ENCODE results near the gene PARP14. TPM values are rescaled to one million over a fixed set of nuclear protein-coding genes. Genes with fewer than 3 reads are reported as not detected.

Gene PARP14
- total and polyA plus RNA-seq, 8 donors: 5.0 to 49.7 (median 21.6) TPM

DNA sequence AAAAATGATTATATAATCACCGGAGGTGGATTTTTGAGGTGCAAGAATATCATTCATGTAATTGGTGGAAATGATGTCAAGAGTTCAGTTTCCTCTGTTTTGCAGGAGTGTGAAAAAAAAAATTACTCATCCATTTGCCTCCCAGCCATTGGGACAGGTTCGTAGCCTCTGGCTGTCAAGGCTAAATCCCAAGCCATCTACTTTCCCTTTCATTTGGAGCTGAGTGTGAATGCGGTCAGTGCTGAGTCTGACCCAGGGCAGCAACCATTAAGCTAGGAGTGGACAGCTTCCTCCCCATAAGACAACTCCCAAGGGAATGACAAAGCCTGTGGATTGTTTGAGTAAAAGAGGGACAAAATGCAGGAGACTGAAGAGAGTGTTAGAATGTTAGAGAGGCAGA lies 33.6 kb downstream of the PARP14 start:
- no peak for DNase-seq
- H3K27ac ChIP-seq: no peak overlapping the region
- H3K4me3 ChIP-seq: no peak overlapping the region
- WGBS, 5 donors: 80 to 90% (median 86%) methylated on average over 3 of the region's 3 CpGs
- TF ChIP-seq, protein P1, sequence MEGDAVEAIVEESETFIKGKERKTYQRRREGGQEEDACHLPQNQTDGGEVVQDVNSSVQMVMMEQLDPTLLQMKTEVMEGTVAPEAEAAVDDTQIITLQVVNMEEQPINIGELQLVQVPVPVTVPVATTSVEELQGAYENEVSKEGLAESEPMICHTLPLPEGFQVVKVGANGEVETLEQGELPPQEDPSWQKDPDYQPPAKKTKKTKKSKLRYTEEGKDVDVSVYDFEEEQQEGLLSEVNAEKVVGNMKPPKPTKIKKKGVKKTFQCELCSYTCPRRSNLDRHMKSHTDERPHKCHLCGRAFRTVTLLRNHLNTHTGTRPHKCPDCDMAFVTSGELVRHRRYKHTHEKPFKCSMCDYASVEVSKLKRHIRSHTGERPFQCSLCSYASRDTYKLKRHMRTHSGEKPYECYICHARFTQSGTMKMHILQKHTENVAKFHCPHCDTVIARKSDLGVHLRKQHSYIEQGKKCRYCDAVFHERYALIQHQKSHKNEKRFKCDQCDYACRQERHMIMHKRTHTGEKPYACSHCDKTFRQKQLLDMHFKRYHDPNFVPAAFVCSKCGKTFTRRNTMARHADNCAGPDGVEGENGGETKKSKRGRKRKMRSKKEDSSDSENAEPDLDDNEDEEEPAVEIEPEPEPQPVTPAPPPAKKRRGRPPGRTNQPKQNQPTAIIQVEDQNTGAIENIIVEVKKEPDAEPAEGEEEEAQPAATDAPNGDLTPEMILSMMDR (IDR thresholded peaks at IDR 0.05): no peak
- TF ChIP-seq POLR2AphosphoS5 (IDR thresholded peaks at IDR 0.05) (no peak), EP300 (IDR thresholded peaks at IDR 0.05) (no peak)
- H3K9me3 ChIP-seq: no peaks in the 10 kb centered on the region
- no peaks in the 10 kb centered on the region for H3K27me3 ChIP-seq
- H3K36me3 ChIP-seq: peaks cover 38 to 86% (median 76%) of the 10 kb centered on the region in 4 donors
- intact Hi-C loops (cut with DNase I; ENCODE audit: low total_unique reads): no loop called here
- no peaks in the 10 kb centered on the region for H3K4me1 ChIP-seq

DNA sequence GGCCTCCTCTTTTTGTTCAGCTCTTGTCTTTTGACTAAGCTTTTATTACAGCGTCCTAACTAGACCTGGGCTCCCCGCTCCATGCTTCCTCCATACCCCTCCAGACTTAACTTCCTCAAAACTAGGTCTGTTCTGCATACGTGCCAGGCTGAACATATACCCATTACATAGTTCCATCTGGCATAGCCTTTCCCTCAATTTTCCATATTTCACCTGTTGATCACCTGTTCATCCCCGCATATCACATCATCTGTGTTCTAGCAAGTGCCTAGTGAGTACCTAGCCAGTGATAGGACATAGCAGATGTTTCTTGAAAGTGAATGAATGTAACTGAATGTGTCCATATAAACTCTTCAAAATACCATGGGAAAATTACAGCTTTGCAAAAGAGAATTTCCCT lies 36.0 kb downstream of the PARP14 start:
- intact Hi-C loops (cut with DNase I; ENCODE audit: low total_unique reads): no loop called here
- Histone ChIP-seq H3K4me3 (no peak overlapping the region), H3K27me3 (no peaks in the 10 kb centered on the region), H3K36me3 (peaks cover 44 to 99% (median 95%) of the 10 kb centered on the region in 4 donors), H3K4me1 (no peaks in the 10 kb centered on the region), H3K27ac (no peak overlapping the region), H3K9me3 (no peaks in the 10 kb centered on the region)
- no peak for DNase-seq
- WGBS, 5 donors: 91 to 97% (median 96%) methylated on average over 4 of the region's 4 CpGs
- TF ChIP-seq POLR2AphosphoS5 (IDR thresholded peaks at IDR 0.05) (no peak), EP300 (IDR thresholded peaks at IDR 0.05) (no peak), POLR2A (IDR thresholded peaks at IDR 0.05) (no peak)
- TF ChIP-seq, protein P1 (IDR thresholded peaks at IDR 0.05): no peak

DNA sequence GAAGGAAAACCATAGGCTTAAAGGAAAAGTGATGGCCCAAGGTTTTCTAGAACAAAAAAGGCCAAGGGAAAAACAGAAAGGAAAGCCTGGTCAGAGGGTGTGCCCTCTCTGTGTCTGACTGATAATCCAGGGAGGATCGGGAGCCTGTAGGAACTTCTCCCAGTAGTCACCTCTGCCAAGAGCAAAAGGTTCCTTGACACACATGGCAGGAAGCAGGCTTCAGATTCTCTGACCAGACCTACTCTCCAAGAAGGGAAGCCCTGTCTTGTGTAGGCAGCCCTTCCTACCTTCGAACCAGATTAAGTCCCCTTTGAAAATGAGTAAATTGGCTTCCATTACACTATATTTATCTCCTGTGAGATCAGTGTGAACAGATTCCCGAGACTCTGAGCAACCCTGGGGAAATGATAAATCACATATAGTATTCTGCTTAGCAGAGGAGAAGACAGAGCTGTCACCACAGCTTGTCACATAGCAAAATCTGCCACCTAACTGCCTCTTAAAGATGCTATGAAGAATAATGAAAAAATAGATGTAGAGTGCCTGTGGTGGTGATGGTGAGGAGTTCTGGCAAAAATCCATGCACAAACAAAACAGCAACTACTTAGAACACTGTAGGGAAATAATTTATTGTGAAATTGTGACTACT lies 38.8 kb downstream of the PARP14 start:
- TF ChIP-seq POLR2AphosphoS5 (IDR thresholded peaks at IDR 0.05) (no peak), POLR2A (IDR thresholded peaks at IDR 0.05) (no peak), EP300 (IDR thresholded peaks at IDR 0.05) (no peak)
- TF ChIP-seq, protein P1 (IDR thresholded peaks at IDR 0.05): no peak
- 69 to 89% (median 86%) methylated on average over 3 of the region's 3 CpGs for WGBS, 5 donors
- peaks cover 32 to 90% (median 84%) of the 10 kb centered on the region in 4 donors for H3K36me3 ChIP-seq

DNA sequence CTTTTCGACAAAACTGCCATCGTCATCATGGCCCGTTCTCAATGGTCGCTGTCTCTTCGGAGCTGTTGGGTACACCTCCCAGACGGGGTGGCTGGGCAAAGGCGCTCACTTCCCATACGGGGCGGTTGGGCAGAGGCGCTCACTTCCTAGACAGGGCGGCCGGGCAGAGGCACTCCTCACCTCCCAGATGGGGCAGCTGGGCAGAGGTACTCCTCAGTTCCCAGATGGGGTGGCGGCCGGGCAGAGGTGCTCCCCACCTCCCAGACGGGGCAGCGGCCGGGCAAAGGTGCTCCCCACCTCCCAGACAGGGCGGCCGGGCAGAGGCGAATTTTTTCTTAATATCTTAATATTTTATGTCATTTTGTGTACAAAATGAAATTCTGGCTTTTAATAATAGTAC lies 44.5 kb downstream of the PARP14 start:
- TF ChIP-seq, protein P1 (IDR thresholded peaks at IDR 0.05): no peak
- no peak for TF ChIP-seq EP300 (IDR thresholded peaks at IDR 0.05)
- no peak for TF ChIP-seq POLR2A (IDR thresholded peaks at IDR 0.05)
- TF ChIP-seq POLR2AphosphoS5 (IDR thresholded peaks at IDR 0.05): no peak
- H3K36me3 ChIP-seq: peaks cover 0 to 61% (median 53%) of the 10 kb centered on the region in 4 donors
- no peak overlapping the region for H3K4me3 ChIP-seq
- no peak for DNase-seq
- no peaks in the 10 kb centered on the region for H3K9me3 ChIP-seq
- H3K27me3 ChIP-seq: no peaks in the 10 kb centered on the region
- no peaks in the 10 kb centered on the region for H3K4me1 ChIP-seq
- intact Hi-C loops (cut with DNase I; ENCODE audit: low total_unique reads): no loop called here
- no peak overlapping the region for H3K27ac ChIP-seq
- WGBS, 5 donors: 95 to 99% (median 99%) methylated on average over 20 of the region's 20 CpGs

More for the DNA sequence above, 38.8 kb downstream of the PARP14 start:
- Histone ChIP-seq H3K27ac (no peak overlapping the region), H3K4me1 (no peaks in the 10 kb centered on the region), H3K4me3 (no peak overlapping the region), H3K9me3 (no peaks in the 10 kb centered on the region), H3K27me3 (no peaks in the 10 kb centered on the region)
- intact Hi-C loops (cut with DNase I; ENCODE audit: low total_unique reads): no loop called here
- no peak for DNase-seq

All from stomach (tissue), 9 donors.